Measurements from ENCODE around the gene CD1C. TPM values are rescaled to one million over a fixed set of nuclear protein-coding genes. Genes with fewer than 3 reads are reported as not detected.

CD1C gene
- total RNA-seq (4.8 TPM), polyA plus RNA-seq (ENCODE audit: insufficient read depth, low read depth, low replicate concordance) (0.45 TPM)
- long read RNA-seq, donor 1, result 0 reads
- long read RNA-seq, donor 2, partial matches to known transcripts, result 0 of 1 reads
- long read RNA-seq, donor 2, other reads (novel, unspliced or antisense), result 0 of 1 reads
- long read RNA-seq, donor 3, partial matches to known transcripts, result 0 of 1 reads
- long read RNA-seq, donor 3, other reads (novel, unspliced or antisense), result 0 of 1 reads
- long read RNA-seq, donor 4, partial matches to known transcripts, result 0 of 1 reads
- long read RNA-seq, donor 4, other reads (novel, unspliced or antisense), result 0 of 1 reads
- long read RNA-seq, donor 5, result 0 reads
- long read RNA-seq, donor 6, partial matches to known transcripts, result 0 of 1 reads
- long read RNA-seq, donor 6, other reads (novel, unspliced or antisense), result 0 of 1 reads
- long read RNA-seq, donor 7, partial matches to known transcripts, result 0 of 1 reads
- long read RNA-seq, donor 7, other reads (novel, unspliced or antisense), result 1 of 1 reads
- long read RNA-seq, donor 8, partial matches to known transcripts, result 0 of 2 reads
- long read RNA-seq, donor 8, other reads (novel, unspliced or antisense), result 0 of 2 reads
- long read RNA-seq, donor 9, result 0 reads
- long read RNA-seq, donor 10, result 0 reads

DNA sequence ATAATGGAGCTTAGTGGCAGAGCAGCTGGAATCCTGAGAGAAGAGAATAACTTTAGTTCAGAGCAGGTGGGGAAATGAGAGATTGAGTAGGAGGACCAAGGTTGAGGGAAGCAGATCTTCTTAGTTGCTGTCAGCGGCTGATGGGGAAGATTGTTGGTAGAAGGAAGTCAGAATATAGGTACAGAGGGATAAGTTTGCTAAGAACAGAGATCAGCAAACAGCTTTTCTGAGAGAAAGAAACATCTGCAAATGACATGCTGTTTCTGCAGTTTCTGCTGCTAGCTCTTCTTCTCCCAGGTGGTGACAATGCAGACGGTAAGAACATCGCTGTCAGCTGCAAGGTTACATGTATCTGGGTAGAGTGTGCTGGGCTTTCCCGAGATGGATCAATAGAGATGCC, at the start of gene CD1C:
TSS of gene CD1C (plus strand) at position 113 of the 400 bp plus-strand sequence. CDS start at position 255, 142 bp downstream.
- Histone ChIP-seq H3K27me3 (ENCODE audit: control insufficient read depth, insufficient read depth, low read length) (no peaks in the 10 kb centered on the region), H3K27ac (ENCODE audit: low read depth in 2 of 2, low read length in 2 of 2) (no peak within 1 kb of the TSS), H3K4me1 (ENCODE audit: control insufficient read depth in 2 of 3, insufficient read depth in 2 of 3, low read depth in 1 of 3, low read length in 3 of 3) (no peaks in the 10 kb centered on the region), H3K36me3 (ENCODE audit: control insufficient read depth in 2 of 3, insufficient read depth in 3 of 3, low read length in 3 of 3) (no peaks in the 10 kb centered on the region), H3K9me3 (ENCODE audit: control insufficient read depth in 2 of 3, insufficient read depth in 1 of 3, low read length in 3 of 3) (no peaks in the 10 kb centered on the region), H3K4me3 (ENCODE audit: low read length in 3 of 3) (no peak within 1 kb of the TSS), H3K9ac (ENCODE audit: low read length in 3 of 3) (no peak within 1 kb of the TSS)
- DNase-seq (no peak), FAIRE-seq (no peak)
- intact Hi-C loops (cut with DNase I), result no loop called here
- TF ChIP-seq, protein P1, sequence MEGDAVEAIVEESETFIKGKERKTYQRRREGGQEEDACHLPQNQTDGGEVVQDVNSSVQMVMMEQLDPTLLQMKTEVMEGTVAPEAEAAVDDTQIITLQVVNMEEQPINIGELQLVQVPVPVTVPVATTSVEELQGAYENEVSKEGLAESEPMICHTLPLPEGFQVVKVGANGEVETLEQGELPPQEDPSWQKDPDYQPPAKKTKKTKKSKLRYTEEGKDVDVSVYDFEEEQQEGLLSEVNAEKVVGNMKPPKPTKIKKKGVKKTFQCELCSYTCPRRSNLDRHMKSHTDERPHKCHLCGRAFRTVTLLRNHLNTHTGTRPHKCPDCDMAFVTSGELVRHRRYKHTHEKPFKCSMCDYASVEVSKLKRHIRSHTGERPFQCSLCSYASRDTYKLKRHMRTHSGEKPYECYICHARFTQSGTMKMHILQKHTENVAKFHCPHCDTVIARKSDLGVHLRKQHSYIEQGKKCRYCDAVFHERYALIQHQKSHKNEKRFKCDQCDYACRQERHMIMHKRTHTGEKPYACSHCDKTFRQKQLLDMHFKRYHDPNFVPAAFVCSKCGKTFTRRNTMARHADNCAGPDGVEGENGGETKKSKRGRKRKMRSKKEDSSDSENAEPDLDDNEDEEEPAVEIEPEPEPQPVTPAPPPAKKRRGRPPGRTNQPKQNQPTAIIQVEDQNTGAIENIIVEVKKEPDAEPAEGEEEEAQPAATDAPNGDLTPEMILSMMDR (IDR thresholded peaks at IDR 0.05; ENCODE audit: borderline replicate concordance, extremely low read depth, insufficient read depth), result no peak

DNA sequence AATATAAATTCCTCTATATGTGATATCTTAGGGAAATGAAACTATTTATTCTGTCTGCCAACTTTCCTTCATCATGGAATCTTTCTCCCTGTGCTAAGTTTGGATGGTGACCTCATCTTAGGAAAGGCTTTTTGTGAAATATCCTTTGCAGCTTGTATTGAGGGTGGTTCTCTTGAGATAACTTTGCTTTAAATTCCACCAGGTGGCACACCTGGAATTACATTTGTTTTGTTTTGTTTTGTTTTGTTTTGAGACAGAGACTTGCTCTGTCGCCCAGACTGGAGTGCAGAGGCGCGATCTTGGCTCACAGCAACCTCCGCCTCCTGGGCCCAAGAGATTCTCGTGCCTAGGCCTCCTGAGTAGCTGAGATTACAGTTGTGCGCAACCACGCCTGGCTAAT, 43.1 kb upstream of the CD1C start:
- FAIRE-seq (no peak), DNase-seq (peak in 3 of 5 donors; percentile 3 to 41 (median 14))
- TF ChIP-seq, protein P1 (IDR thresholded peaks at IDR 0.05; ENCODE audit: borderline replicate concordance, extremely low read depth, insufficient read depth), result no peak
- no peaks in the 10 kb centered on the region for H3K9me3 ChIP-seq (ENCODE audit: control insufficient read depth in 2 of 3, insufficient read depth in 1 of 3, low read length in 3 of 3)
- no peaks in the 10 kb centered on the region for H3K36me3 ChIP-seq (ENCODE audit: control insufficient read depth in 2 of 3, insufficient read depth in 3 of 3, low read length in 3 of 3)
- intact Hi-C loops (cut with DNase I), result no loop called here
- no peak overlapping the region for H3K27ac ChIP-seq (ENCODE audit: low read depth in 2 of 2, low read length in 2 of 2)
- H3K9ac ChIP-seq (ENCODE audit: low read length in 3 of 3), result no peak overlapping the region
- H3K4me3 ChIP-seq (ENCODE audit: low read length in 3 of 3), result no peak overlapping the region
- no peaks in the 10 kb centered on the region for H3K27me3 ChIP-seq (ENCODE audit: control insufficient read depth, insufficient read depth, low read length)
- no peaks in the 10 kb centered on the region for H3K4me1 ChIP-seq (ENCODE audit: control insufficient read depth in 2 of 3, insufficient read depth in 2 of 3, low read depth in 1 of 3, low read length in 3 of 3)

DNA sequence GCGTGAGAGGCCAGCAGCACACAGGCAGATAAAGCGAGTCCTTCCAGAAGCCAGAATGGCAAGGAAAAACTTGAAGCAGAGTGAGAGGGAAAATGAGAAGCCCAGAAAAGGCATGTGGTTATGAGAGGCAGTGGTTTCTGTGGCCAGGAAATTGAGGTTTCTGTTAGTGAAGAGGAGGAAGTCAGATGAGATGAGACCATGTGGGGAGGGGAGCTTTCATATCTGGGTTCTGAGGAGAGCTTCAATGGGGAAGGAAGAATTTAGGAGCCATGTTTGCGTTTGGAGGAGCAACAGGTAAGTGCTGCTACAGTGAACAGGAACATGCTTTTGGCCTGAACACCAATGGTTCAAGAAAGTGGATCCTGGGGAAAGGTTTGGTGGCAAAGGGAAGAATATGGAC, 41.6 kb upstream of the CD1C start:
- DNase-seq, result peak in 1 of 5 donors; percentile 4
- TF ChIP-seq, protein P1 (IDR thresholded peaks at IDR 0.05; ENCODE audit: borderline replicate concordance, extremely low read depth, insufficient read depth), result no peak
- no peaks in the 10 kb centered on the region for H3K27me3 ChIP-seq (ENCODE audit: control insufficient read depth, insufficient read depth, low read length)
- H3K4me1 ChIP-seq (ENCODE audit: control insufficient read depth in 2 of 3, insufficient read depth in 2 of 3, low read depth in 1 of 3, low read length in 3 of 3), result no peaks in the 10 kb centered on the region
- no peaks in the 10 kb centered on the region for H3K9me3 ChIP-seq (ENCODE audit: control insufficient read depth in 2 of 3, insufficient read depth in 1 of 3, low read length in 3 of 3)
- H3K4me3 ChIP-seq (ENCODE audit: low read length in 3 of 3), result no peak overlapping the region
- FAIRE-seq, result no peak
- intact Hi-C loops (cut with DNase I), result no loop called here
- H3K36me3 ChIP-seq (ENCODE audit: control insufficient read depth in 2 of 3, insufficient read depth in 3 of 3, low read length in 3 of 3), result no peaks in the 10 kb centered on the region
- no peak overlapping the region for H3K9ac ChIP-seq (ENCODE audit: low read length in 3 of 3)
- no peak overlapping the region for H3K27ac ChIP-seq (ENCODE audit: low read depth in 2 of 2, low read length in 2 of 2)

Measured in kidney (tissue), 22 donors.